ENCODE data around the gene C5. TPM values are rescaled to one million over a fixed set of nuclear protein-coding genes. Genes with fewer than 3 reads are reported as not detected.
"Not testable (repeated sequence)": the region's sequence is repeated elsewhere in the genome, so short reads cannot be mapped to it uniquely, and the experiment has no call there.

Gene C5
- 1 to 10 TPM; 1.4 to 2.2 TPM for total RNA-seq

- no peaks in the 10 kb centered on the region for H3K36me3 Mint-ChIP-seq
- DNase-seq (ENCODE audit: low spot score in 2 of 2) (no peak), ATAC-seq (no peak)
- H3K27ac Mint-ChIP-seq = no peak within 1 kb of the TSS
- no peaks in the 10 kb centered on the region for H3K9me3 Mint-ChIP-seq
These were observed at the start of gene C5 for GRCh38 chr9:121050128-121050988. C5 (minus strand) TSS chr9:121050275; CDS start chr9:121050246, 29 bp downstream.

DNA sequence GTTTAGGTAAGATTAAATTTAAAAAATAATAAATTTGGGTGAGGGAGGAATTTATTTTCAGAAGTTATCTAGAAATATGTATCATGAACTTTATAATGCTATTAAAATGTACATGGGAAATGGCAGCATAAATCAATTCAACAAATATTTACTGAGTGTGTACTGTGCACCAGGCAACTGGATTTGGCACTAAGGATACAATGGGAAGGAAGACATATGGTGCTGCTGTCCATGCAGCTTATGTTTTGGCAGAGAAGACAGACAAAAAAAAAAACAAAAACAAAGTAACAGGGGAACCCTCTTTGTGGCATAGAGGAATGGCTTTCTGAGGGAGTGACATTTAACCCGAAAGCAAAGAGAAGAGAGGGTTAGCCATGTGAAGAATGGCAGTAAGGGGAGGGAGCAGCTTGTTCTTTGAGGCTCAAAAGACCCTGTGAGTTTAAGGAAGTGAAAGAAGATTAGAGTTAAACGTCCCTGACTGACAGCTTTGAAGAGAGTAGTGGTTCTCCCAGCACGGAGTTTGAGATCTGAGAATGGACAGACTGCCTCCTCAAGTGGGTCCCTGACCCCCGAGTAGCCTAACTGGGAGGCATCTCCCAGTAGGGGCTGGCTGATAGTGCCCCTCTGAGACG is 48.6 kb upstream of the C5 start:
- H3K9me3 Mint-ChIP-seq = peaks cover 18 to 19% of the 10 kb centered on the region in 2 donors
- ATAC-seq = no peak
- no peak overlapping the region for H3K27ac Mint-ChIP-seq
- H3K36me3 Mint-ChIP-seq = peaks cover 37 to 56% of the 10 kb centered on the region in 2 donors
- no peak for DNase-seq (ENCODE audit: low spot score in 2 of 2)

- ATAC-seq = no peak
- H3K9me3 Mint-ChIP-seq = peaks cover 6 to 13% of the 10 kb centered on the region in 2 donors
- peaks cover 26 to 39% of the 10 kb centered on the region in 2 donors for H3K36me3 Mint-ChIP-seq
- H3K27ac Mint-ChIP-seq = no peak overlapping the region
- DNase-seq (ENCODE audit: low spot score in 2 of 2) = no peak
These were observed 45.0 kb upstream of the C5 start for GRCh38 chr9:121095057-121095456.

- not testable (repeated sequence) for H3K9me3 Mint-ChIP-seq; DNase-seq (ENCODE audit: low spot score in 2 of 2); ATAC-seq; H3K27ac Mint-ChIP-seq
- H3K36me3 Mint-ChIP-seq = peaks cover 26 to 27% of the 10 kb centered on the region in 2 donors
These were observed 40.7 kb upstream of the C5 start for GRCh38 chr9:121090743-121091142.

GRCh38 chr9:121088576-121088975 is 38.5 kb upstream of the C5 start:
- no peak for DNase-seq (ENCODE audit: low spot score in 2 of 2)
- no peaks in the 10 kb centered on the region for H3K9me3 Mint-ChIP-seq
- ATAC-seq = no peak
- H3K27ac Mint-ChIP-seq = no peak overlapping the region
- H3K36me3 Mint-ChIP-seq = peaks cover 22 to 28% of the 10 kb centered on the region in 2 donors

DNA sequence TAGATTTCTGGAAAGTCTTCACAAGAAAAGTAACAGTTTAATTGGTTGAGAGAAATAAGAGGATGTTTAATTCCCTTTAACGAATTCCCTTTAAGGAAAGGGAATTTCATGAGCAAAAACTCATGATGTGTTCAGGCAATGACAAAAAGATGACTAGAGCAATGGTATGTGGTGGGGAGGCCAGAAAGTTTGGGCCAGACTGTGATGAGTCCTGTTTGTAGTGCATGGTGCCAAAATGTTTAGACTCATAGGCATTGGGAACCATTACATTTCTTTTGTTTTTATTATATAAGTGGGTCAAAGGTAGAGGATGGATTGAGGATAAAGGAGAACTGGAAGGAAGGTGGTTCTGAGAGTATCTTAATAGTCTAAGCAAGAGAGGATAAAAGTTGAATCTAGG is 35.6 kb upstream of the C5 start:
- DNase-seq (ENCODE audit: low spot score in 2 of 2) (no peak), ATAC-seq (no peak)
- Mint-ChIP-seq H3K36me3 (peaks cover 21 to 26% of the 10 kb centered on the region in 2 donors), H3K9me3 (no peaks in the 10 kb centered on the region), H3K27ac (no peak overlapping the region)

- Mint-ChIP-seq H3K36me3 (peaks cover 14 to 24% of the 10 kb centered on the region in 2 donors), H3K27ac (no peak overlapping the region), H3K9me3 (no peaks in the 10 kb centered on the region)
- ATAC-seq (no peak), DNase-seq (ENCODE audit: low spot score in 2 of 2) (no peak)
These were observed 32.0 kb upstream of the C5 start for GRCh38 chr9:121082075-121082474.

DNA sequence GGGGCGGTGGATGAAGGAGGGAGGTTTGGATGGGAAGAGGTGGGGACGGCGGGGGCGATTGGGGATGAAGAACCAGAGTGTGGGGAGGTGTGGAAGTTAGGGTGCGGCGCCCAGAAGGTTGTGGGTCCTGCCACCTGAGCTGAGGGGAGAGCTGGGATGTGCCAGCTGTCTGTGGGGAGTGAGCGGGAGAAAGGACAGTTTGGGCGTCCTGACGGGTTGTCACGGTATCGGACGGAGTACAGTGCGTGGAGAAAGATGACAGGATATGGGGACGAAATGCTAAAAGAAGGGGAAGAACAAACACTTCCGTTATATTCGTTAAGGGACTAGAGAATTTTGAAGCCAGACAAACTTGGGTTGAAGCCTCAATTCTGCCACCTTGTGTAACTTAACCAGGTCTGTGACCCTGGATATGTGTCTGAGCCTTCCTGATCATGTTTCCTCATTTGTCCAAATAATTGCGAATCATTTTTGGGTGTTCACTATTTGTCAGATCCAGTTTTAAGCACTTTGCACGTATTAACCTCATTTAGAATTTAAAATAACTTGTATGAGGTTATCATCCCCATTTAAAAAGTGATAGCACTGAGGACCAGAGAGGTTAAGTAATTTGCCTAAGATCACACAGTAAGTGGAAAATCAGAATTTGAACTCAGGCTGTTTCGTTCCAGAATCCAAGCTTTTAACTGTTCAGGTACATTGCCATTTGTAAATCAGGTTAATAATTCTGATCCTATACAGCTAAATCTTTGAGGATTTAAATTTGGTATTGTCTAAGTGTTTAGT is 25.4 kb upstream of the C5 start:
- Mint-ChIP-seq H3K27ac (peak overlapping the region; percentile 99), H3K36me3 (peaks cover 7 to 24% of the 10 kb centered on the region in 2 donors), H3K9me3 (peaks cover 0 to 2% of the 10 kb centered on the region in 2 donors)
- DNase-seq (ENCODE audit: low spot score in 2 of 2) (no peak), ATAC-seq (peak in 1 of 2 donors; percentile 45)

DNA sequence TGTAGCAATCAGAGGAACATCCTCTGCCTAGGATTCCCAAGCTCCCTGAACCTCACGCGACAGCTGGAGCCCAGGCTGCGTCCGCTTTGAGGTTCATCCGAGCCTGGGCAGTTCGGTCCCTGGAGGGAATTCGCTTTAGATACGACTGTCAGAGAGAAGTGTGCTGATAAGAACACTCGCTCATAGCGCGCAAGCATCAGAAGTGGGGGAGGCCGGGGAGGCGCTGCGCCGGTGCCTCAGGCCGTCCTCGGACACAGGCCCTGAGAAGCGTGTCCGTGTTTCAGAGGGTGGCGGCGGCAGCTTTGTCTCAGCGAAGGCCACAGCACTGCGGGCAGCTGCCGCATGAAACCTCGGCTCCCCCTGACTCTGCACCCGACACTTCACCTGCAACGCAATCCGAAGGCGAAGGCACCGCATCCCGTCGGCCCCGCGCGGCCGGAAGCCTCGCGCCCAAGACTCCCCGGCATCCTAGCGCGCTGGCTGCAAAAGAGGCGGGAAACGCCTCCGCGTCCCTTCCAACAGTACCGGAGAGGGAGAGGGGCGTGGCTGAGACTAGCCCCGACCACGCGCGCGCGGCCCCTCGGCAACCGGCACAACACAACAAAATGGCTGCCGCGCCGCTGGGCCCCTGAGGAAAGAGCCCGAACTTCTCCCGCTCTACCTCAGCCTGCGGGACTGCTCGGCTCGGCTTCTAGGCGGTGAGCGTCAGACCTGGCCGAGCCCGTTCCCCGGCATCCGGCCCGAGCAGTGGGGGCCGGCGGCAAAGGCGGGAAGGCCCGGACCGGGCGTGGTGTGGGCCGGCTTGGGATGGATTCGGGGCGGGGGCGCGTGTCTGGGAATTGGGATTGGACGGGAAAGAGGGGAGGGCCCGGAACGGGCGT is 24.5 kb upstream of the C5 start, which contains the start of gene CNTRL:
CNTRL (plus strand) TSS at position 586 of the 881 bp plus-strand sequence. CDS start 13,372 bp downstream, outside the sequence.
- ATAC-seq (peak; percentile 88 to 95), DNase-seq (ENCODE audit: low spot score in 2 of 2) (peak; percentile 92 to 94)
- H3K36me3 Mint-ChIP-seq = peaks cover 7 to 24% of the 10 kb centered on the region in 2 donors
- peak within 1 kb of the TSS; percentile 99 for H3K27ac Mint-ChIP-seq
- H3K9me3 Mint-ChIP-seq = peaks cover 0 to 4% of the 10 kb centered on the region in 2 donors

DNA sequence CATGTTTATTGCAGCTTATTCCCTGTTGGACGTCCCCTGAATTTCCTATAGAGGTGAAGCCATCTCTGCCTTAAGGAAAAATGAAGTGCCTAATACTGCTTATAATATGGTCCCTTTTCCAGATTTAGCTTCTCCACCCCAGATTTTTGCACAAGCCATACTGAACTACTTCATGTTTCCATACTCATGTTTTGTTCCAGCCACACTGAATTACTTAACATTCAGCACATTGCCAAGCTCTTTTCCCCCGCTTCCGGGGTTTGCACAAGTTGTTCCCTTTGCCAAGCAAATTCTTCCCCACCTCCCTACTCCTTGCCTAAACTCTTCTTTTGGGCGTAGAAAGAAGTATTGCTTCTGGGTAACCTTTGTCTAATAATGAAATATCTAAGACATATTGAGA is 23.0 kb upstream of the C5 start:
- ATAC-seq (no peak), DNase-seq (ENCODE audit: low spot score in 2 of 2) (no peak)
- Mint-ChIP-seq H3K27ac (no peak overlapping the region), H3K9me3 (peaks cover under 1 to 15% of the 10 kb centered on the region in 2 donors), H3K36me3 (peaks cover 20 to 24% of the 10 kb centered on the region in 2 donors)

DNA sequence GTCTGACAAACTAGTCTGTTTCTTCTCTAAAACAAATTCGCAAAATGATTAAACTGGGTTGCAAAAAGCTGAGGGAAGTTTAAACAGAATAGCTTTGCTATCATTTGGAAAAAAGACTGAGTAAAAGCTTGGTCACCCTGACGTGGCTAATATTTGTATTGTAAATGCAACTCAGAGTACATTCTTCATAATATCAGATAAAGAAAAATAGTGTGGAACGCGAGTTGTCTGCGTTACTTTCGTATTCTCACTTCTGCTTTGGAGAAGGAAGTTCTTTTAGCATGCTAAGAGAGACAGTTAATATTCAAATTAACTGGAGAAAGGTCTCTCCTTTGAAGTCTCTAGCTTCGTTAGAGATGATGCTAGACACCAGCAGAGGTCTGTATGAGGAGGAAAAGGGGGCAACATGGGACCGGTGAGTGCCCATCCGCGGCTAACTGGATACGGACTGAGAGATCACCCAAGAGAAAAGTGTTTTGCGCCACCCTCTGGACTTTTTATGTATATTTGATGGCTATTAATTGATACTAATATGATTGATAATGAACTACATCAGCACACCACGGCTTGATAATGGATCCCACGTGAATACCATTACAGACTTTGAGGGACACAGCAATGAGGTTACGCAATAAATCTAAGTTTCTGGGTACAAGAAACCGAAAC is 21.8 kb upstream of the C5 start:
- Mint-ChIP-seq H3K27ac (peak overlapping the region; percentile 75 to 90), H3K36me3 (peaks cover 27 to 30% of the 10 kb centered on the region in 2 donors), H3K9me3 (peaks cover 6 to 21% of the 10 kb centered on the region in 2 donors)
- DNase-seq (ENCODE audit: low spot score in 2 of 2) = no peak
- ATAC-seq = no peak

- no peak for DNase-seq (ENCODE audit: low spot score in 2 of 2)
- H3K9me3 Mint-ChIP-seq = peaks cover 6 to 21% of the 10 kb centered on the region in 2 donors
- peak; percentile 2 to 33 for ATAC-seq
- H3K36me3 Mint-ChIP-seq = peaks cover 27 to 35% of the 10 kb centered on the region in 2 donors
- peak overlapping the region; percentile 75 to 90 for H3K27ac Mint-ChIP-seq
These were observed 21.3 kb upstream of the C5 start for GRCh38 chr9:121071370-121071755.

DNA sequence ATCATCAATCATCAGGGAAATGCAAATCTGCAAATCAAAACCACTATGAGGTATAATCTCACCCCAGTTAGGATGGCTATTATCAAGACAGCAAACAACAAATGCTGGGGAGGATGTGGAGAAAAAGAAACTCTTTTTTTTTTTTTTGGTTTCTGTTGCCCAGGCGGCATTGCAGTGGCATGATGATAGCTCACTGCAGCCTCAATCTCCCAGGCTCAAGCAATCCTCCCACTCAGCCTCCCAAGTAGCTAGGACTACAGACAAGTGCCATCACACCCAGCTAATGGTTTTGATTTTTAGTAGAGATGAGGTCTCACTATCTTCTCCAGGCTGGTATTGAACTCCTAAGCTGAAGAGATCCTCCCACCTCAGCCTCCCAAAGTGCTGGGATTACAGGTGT is 19.3 kb upstream of the C5 start:
- ATAC-seq (no peak), DNase-seq (ENCODE audit: low spot score in 2 of 2) (no peak)
- Mint-ChIP-seq H3K9me3 (peaks cover 6 to 21% of the 10 kb centered on the region in 2 donors), H3K27ac (peak overlapping the region in 1 of 2 donors; percentile 40), H3K36me3 (peaks cover 13 to 28% of the 10 kb centered on the region in 2 donors)

DNA sequence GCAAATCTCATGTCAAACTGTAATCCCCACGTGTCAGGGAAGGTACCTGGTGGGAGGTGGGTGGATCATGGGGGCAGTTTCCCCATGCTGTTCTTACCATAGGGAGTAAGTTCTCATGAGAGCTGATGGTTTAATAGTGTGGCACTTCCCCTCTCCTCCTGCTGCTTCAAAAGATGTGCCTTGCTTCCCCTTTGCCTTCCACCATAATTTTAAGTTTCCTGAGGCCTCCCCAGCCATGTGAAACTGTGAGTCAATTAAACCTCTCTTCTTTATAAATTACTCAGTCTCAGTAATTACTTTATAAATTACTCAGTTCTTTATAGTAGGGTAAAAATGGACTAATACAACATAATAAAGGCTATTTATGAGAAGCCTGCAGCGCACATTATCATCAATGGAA is 17.6 kb upstream of the C5 start:
- Mint-ChIP-seq H3K27ac (no peak overlapping the region), H3K9me3 (peaks cover 6 to 21% of the 10 kb centered on the region in 2 donors)
- peak; percentile 52 to 68 for ATAC-seq

DNA sequence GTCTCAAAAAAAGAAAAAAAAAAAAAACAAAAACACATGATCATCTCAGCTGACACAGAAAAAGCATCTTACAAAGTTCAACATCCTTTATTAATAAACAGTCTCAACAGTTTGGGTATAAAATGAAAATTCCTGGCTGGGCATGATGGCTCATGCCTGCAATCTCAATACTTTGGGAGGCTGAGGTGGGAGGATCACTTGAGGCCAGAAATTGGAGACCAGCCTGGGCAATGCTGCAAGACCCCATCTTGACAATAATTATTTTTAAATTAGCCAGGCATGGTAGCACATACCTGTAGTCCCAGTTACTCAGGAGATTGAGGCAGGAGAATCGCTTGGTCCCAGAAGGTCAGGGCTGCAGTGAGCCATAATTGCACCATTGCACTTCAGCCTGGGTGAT is 16.8 kb upstream of the C5 start:
- ATAC-seq (no peak), DNase-seq (ENCODE audit: low spot score in 2 of 2) (no peak)
- H3K9me3 Mint-ChIP-seq = peaks cover 6 to 21% of the 10 kb centered on the region in 2 donors
- H3K27ac Mint-ChIP-seq = no peak overlapping the region
- H3K36me3 Mint-ChIP-seq = peaks cover 4 to 28% of the 10 kb centered on the region in 2 donors

More for the DNA sequence above, 17.6 kb upstream of the C5 start:
- peaks cover 4 to 28% of the 10 kb centered on the region in 2 donors for H3K36me3 Mint-ChIP-seq
- DNase-seq (ENCODE audit: low spot score in 2 of 2) = no peak

All from activated naive CD4-positive, alpha-beta T cell treated with anti-CD3 and anti-CD28 coated beads, Interleukin-2, amount 50 U/mL, for 72 hours (primary cell).